ENCODE measurements around the gene ANKRD12. TPM values are rescaled to one million over a fixed set of nuclear protein-coding genes. Genes with fewer than 3 reads are reported as not detected.

Gene ANKRD12
- total RNA-seq, 1 experiment from 2014 or later: 43.4 TPM

DNA sequence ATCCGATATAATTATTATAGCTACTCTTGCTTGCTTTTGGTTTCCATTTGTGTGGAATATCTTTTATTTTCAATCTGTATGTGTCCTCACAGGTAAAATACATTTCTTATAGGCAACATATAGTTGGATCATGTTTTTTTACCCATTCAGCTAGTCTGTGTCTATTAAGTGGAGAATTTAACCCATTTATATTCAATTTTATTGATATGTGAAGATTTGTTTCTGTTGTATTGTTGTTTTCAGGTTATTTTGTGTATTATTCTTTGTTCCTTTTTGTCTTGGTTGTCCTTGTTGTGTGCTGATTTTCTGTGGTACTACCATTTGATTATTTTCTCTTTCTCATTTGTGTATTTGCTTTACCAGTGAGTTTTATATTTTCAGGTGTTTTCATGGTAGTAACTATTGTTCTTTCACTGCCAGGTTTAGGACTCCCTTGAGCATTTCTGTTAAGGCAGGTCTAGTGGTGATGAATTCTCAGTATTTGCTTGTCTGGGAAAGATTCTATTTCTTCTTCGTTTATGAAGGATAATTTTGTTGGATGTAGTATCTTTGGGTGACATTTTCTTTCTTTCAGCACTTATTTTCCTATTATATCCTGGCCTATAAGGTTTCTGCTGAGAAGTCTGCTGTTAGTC, 95.4 kb downstream of the ANKRD12 start:
- TF ChIP-seq, protein P1, sequence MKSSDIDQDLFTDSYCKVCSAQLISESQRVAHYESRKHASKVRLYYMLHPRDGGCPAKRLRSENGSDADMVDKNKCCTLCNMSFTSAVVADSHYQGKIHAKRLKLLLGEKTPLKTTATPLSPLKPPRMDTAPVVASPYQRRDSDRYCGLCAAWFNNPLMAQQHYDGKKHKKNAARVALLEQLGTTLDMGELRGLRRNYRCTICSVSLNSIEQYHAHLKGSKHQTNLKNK (CRISPR knock-in tag; IDR thresholded peaks at IDR 0.05): no peak
- TF ChIP-seq ZNF263 (CRISPR knock-in tag; IDR thresholded peaks at IDR 0.05; ENCODE audit: low read depth): no peak
- no peak for TF ChIP-seq ERG (CRISPR knock-in tag; IDR thresholded peaks at IDR 0.05)
- TF ChIP-seq, protein P2, sequence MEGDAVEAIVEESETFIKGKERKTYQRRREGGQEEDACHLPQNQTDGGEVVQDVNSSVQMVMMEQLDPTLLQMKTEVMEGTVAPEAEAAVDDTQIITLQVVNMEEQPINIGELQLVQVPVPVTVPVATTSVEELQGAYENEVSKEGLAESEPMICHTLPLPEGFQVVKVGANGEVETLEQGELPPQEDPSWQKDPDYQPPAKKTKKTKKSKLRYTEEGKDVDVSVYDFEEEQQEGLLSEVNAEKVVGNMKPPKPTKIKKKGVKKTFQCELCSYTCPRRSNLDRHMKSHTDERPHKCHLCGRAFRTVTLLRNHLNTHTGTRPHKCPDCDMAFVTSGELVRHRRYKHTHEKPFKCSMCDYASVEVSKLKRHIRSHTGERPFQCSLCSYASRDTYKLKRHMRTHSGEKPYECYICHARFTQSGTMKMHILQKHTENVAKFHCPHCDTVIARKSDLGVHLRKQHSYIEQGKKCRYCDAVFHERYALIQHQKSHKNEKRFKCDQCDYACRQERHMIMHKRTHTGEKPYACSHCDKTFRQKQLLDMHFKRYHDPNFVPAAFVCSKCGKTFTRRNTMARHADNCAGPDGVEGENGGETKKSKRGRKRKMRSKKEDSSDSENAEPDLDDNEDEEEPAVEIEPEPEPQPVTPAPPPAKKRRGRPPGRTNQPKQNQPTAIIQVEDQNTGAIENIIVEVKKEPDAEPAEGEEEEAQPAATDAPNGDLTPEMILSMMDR (IDR thresholded peaks at IDR 0.05): no peak
- TF ChIP-seq MXD4 (CRISPR knock-in tag; IDR thresholded peaks at IDR 0.05; ENCODE audit: borderline replicate concordance): no peak
- TF ChIP-seq PRRX2 (CRISPR knock-in tag; IDR thresholded peaks at IDR 0.05): no peak
- TF ChIP-seq CREM (CRISPR knock-in tag; IDR thresholded peaks at IDR 0.05): no peak
- no peak for TF ChIP-seq ZNF317 (CRISPR knock-in tag; IDR thresholded peaks at IDR 0.05; ENCODE audit: borderline replicate concordance, low read depth)
- TF ChIP-seq, protein P3, sequence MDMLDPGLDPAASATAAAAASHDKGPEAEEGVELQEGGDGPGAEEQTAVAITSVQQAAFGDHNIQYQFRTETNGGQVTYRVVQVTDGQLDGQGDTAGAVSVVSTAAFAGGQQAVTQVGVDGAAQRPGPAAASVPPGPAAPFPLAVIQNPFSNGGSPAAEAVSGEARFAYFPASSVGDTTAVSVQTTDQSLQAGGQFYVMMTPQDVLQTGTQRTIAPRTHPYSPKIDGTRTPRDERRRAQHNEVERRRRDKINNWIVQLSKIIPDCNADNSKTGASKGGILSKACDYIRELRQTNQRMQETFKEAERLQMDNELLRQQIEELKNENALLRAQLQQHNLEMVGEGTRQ (CRISPR knock-in tag; IDR thresholded peaks at IDR 0.05): no peak
- TF ChIP-seq FOXP1 (CRISPR knock-in tag; IDR thresholded peaks at IDR 0.05; ENCODE audit: borderline replicate concordance): no peak
- no peak for TF ChIP-seq ZNF396 (CRISPR knock-in tag; IDR thresholded peaks at IDR 0.05; ENCODE audit: borderline replicate concordance)
- TF ChIP-seq, protein P4, sequence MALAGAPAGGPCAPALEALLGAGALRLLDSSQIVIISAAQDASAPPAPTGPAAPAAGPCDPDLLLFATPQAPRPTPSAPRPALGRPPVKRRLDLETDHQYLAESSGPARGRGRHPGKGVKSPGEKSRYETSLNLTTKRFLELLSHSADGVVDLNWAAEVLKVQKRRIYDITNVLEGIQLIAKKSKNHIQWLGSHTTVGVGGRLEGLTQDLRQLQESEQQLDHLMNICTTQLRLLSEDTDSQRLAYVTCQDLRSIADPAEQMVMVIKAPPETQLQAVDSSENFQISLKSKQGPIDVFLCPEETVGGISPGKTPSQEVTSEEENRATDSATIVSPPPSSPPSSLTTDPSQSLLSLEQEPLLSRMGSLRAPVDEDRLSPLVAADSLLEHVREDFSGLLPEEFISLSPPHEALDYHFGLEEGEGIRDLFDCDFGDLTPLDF (CRISPR knock-in tag; IDR thresholded peaks at IDR 0.05): no peak
- TF ChIP-seq, protein P5, sequence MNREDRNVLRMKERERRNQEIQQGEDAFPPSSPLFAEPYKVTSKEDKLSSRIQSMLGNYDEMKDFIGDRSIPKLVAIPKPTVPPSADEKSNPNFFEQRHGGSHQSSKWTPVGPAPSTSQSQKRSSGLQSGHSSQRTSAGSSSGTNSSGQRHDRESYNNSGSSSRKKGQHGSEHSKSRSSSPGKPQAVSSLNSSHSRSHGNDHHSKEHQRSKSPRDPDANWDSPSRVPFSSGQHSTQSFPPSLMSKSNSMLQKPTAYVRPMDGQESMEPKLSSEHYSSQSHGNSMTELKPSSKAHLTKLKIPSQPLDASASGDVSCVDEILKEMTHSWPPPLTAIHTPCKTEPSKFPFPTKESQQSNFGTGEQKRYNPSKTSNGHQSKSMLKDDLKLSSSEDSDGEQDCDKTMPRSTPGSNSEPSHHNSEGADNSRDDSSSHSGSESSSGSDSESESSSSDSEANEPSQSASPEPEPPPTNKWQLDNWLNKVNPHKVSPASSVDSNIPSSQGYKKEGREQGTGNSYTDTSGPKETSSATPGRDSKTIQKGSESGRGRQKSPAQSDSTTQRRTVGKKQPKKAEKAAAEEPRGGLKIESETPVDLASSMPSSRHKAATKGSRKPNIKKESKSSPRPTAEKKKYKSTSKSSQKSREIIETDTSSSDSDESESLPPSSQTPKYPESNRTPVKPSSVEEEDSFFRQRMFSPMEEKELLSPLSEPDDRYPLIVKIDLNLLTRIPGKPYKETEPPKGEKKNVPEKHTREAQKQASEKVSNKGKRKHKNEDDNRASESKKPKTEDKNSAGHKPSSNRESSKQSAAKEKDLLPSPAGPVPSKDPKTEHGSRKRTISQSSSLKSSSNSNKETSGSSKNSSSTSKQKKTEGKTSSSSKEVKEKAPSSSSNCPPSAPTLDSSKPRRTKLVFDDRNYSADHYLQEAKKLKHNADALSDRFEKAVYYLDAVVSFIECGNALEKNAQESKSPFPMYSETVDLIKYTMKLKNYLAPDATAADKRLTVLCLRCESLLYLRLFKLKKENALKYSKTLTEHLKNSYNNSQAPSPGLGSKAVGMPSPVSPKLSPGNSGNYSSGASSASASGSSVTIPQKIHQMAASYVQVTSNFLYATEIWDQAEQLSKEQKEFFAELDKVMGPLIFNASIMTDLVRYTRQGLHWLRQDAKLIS (CRISPR knock-in tag; IDR thresholded peaks at IDR 0.05; ENCODE audit: borderline replicate concordance): no peak
- TF ChIP-seq ESRRA (CRISPR knock-in tag; IDR thresholded peaks at IDR 0.05; ENCODE audit: borderline replicate concordance): no peak
- TF ChIP-seq, protein P6, sequence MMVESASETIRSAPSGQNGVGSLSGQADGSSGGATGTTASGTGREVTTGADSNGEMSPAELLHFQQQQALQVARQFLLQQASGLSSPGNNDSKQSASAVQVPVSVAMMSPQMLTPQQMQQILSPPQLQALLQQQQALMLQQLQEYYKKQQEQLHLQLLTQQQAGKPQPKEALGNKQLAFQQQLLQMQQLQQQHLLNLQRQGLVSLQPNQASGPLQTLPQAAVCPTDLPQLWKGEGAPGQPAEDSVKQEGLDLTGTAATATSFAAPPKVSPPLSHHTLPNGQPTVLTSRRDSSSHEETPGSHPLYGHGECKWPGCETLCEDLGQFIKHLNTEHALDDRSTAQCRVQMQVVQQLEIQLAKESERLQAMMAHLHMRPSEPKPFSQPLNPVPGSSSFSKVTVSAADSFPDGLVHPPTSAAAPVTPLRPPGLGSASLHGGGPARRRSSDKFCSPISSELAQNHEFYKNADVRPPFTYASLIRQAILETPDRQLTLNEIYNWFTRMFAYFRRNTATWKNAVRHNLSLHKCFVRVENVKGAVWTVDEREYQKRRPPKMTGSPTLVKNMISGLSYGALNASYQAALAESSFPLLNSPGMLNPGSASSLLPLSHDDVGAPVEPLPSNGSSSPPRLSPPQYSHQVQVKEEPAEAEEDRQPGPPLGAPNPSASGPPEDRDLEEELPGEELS (CRISPR knock-in tag; IDR thresholded peaks at IDR 0.05): no peak
- no peak for TF ChIP-seq ZNF232 (CRISPR knock-in tag; IDR thresholded peaks at IDR 0.05)
- POLR2A ChIA-PET: no interaction called here
- H3K4me3 Mint-ChIP-seq: no peak overlapping the region
- no peaks in the 10 kb centered on the region for H3K27me3 Mint-ChIP-seq (ENCODE audit: low read depth)
- no peak for ATAC-seq
- H3K9me3 Mint-ChIP-seq: peaks cover 22% of the 10 kb centered on the region
- DNase-seq (ENCODE audit: low spot score): no peak
- CTCF ChIA-PET: no interaction called here
- peaks cover 27% of the 10 kb centered on the region for H3K36me3 Mint-ChIP-seq
- H3K27ac Mint-ChIP-seq: no peak overlapping the region
- no peaks in the 10 kb centered on the region for H3K4me1 Mint-ChIP-seq
